Hematopoietic multipotent progenitor cell treated with erythropoietin and hydrocortisone succinate and interleukin-3 and kit ligand, for 6 days (in vitro differentiated cells): ENCODE measurements around the gene RAMAC.
"Not testable (repeated sequence)": the region's sequence is repeated elsewhere in the genome, so short reads cannot be mapped to it uniquely, and the experiment has no call there.

Experiments
- DNase-seq: peaks from one replicate; pipeline ENCODE4 v3.0.0-alpha.2; 2015

RAMAC gene

GRCh38 chr15:82969353-82969752 lies 16.7 kb upstream of the RAMAC start:
- DNase-seq, result no peak

- no peak for DNase-seq
These were observed 15.8 kb upstream of the RAMAC start for GRCh38 chr15:82970078-82970686.

- no peak for DNase-seq
These were observed 15.3 kb upstream of the RAMAC start for GRCh38 chr15:82970696-82971095.

GRCh38 chr15:82971218-82971984 lies 14.6 kb upstream of the RAMAC start:
- DNase-seq, result no peak

- no peak for DNase-seq
These were observed 13.0 kb upstream of the RAMAC start for GRCh38 chr15:82972990-82973389.

GRCh38 chr15:82977076-82977475 lies 8.9 kb upstream of the RAMAC start:
- DNase-seq, result peak; percentile 48

GRCh38 chr15:82978438-82978837 lies 7.6 kb upstream of the RAMAC start:
- no peak for DNase-seq

GRCh38 chr15:82979726-82980125 lies 6.3 kb upstream of the RAMAC start:
- no peak for DNase-seq

GRCh38 chr15:82980981-82981380 lies 5.0 kb upstream of the RAMAC start:
- DNase-seq, result no peak

GRCh38 chr15:82986442-82986780 lies 401 bp downstream of the RAMAC start:
- peak; percentile 58 for DNase-seq

GRCh38 chr15:82992436-82992998 lies 6.5 kb downstream of the RAMAC start:
- DNase-seq, result no peak

- no peak for DNase-seq
These were observed 7.1 kb downstream of the RAMAC start for GRCh38 chr15:82993144-82993543.

- no peak for DNase-seq
These were observed 9.1 kb downstream of the RAMAC start for GRCh38 chr15:82995076-82995475.

GRCh38 chr15:82995938-82996337 lies 9.9 kb downstream of the RAMAC start:
- no peak for DNase-seq

- DNase-seq, result no peak
These were observed 13.4 kb downstream of the RAMAC start for GRCh38 chr15:82999426-82999825.

GRCh38 chr15:82999905-83000671 lies 14.1 kb downstream of the RAMAC start:
- peak; percentile 91 for DNase-seq

- DNase-seq, result not testable (repeated sequence)
These were observed 14.6 kb downstream of the RAMAC start for GRCh38 chr15:83000672-83001031.

GRCh38 chr15:83010709-83011270 lies 24.8 kb downstream of the RAMAC start:
- peak; percentile 95 for DNase-seq

- DNase-seq, result peak; percentile 96
These were observed 25.5 kb downstream of the RAMAC start, which contains the start of gene C15orf40 for GRCh38 chr15:83011271-83012075. TSS of gene C15orf40 (minus strand) at chr15:83011639. CDS start at chr15:83011607, 32 bp downstream.

- peak; percentile 58 for DNase-seq
These were observed 26.0 kb downstream of the RAMAC start for GRCh38 chr15:83012076-83012426.

- peak; percentile 28 for DNase-seq
These were observed 26.6 kb downstream of the RAMAC start for GRCh38 chr15:83012636-83013035.

- DNase-seq, result no peak
These were observed 28.2 kb downstream of the RAMAC start for GRCh38 chr15:83014205-83014653.
